GM19193 (cell line): ENCODE data around the gene PIK3C2A.

Experiments used
- POLR2A ChIP-seq: IDR thresholded peaks from 4 replicates; pipeline ENCODE4 v1.6.1; 2011; ENCODE audit not compliant: insufficient read depth, insufficient read length; ENCODE audit errors: extremely low read depth

Gene PIK3C2A, protein sequence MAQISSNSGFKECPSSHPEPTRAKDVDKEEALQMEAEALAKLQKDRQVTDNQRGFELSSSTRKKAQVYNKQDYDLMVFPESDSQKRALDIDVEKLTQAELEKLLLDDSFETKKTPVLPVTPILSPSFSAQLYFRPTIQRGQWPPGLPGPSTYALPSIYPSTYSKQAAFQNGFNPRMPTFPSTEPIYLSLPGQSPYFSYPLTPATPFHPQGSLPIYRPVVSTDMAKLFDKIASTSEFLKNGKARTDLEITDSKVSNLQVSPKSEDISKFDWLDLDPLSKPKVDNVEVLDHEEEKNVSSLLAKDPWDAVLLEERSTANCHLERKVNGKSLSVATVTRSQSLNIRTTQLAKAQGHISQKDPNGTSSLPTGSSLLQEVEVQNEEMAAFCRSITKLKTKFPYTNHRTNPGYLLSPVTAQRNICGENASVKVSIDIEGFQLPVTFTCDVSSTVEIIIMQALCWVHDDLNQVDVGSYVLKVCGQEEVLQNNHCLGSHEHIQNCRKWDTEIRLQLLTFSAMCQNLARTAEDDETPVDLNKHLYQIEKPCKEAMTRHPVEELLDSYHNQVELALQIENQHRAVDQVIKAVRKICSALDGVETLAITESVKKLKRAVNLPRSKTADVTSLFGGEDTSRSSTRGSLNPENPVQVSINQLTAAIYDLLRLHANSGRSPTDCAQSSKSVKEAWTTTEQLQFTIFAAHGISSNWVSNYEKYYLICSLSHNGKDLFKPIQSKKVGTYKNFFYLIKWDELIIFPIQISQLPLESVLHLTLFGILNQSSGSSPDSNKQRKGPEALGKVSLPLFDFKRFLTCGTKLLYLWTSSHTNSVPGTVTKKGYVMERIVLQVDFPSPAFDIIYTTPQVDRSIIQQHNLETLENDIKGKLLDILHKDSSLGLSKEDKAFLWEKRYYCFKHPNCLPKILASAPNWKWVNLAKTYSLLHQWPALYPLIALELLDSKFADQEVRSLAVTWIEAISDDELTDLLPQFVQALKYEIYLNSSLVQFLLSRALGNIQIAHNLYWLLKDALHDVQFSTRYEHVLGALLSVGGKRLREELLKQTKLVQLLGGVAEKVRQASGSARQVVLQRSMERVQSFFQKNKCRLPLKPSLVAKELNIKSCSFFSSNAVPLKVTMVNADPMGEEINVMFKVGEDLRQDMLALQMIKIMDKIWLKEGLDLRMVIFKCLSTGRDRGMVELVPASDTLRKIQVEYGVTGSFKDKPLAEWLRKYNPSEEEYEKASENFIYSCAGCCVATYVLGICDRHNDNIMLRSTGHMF (N-terminal part only)

DNA sequence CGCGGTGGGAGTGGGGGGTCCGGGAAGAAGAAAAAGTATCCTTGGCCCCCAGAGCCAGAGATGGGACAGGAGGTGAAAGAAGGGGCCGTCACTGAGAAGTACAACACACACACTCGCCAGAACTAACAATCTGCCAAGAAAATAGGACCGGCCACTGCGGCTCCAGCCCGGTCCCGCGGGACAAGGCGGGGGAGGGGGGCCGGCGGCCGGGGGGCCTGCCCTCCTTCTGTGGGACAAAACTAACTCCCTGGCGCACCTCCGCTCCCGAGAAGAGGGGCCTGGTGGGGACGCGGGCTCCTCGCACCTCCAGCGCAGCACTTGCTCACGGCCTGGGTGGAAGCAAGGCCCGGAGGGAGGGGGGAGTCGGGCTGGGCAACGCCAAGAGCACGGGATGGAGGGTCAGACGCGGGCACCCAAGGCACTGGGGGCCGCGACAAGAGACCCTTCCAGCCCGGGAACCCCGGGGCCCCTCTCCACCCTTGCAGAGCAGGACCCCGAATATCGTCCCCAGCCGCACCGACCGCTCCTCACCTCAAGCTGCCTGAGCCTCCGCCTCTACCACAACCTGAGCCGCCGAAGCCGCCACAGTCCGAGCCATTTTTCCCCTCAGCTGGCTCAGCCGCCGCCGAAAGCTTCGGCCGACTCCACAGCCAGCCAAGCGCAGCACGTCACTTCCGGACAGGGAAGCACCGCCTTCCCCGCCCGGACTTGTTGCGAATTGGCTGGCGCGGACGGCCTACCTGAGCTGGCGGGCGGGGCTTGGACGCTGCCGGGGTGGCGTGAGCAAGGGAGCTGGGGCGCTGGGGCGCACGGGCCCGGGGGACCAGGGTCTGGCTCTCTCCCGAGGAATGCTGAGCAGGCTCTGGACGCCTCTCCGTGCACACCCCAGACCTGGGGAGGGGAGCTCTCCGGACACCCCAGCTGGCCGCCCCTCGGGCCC is at the start of gene PIK3C2A:
TSS of gene PIK3C2A (minus strand) at position 670 of the 940 bp plus-strand sequence. CDS start 38,245 bp downstream, outside the sequence.
- peak; percentile 92 for TF ChIP-seq POLR2A

DNA sequence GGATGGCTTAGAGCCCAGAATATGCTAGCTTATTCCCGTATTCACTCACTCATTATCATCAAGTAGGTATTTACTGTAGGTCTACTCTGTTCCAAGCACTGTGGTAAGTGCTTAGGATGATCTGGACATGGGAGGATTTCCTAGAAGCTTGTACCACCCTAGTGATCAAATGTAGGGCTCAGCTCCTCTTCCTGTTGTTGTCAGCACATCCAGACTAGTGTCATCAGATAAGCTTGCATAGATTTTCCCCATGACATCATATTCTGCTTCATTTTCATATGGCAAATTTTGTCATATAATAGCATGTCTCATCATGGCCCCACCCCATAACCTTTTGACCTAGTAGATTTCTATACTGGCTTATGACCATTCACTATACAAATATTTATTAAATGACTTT is 49.4 kb upstream of the PIK3C2A start:
- TF ChIP-seq POLR2A, result no peak

DNA sequence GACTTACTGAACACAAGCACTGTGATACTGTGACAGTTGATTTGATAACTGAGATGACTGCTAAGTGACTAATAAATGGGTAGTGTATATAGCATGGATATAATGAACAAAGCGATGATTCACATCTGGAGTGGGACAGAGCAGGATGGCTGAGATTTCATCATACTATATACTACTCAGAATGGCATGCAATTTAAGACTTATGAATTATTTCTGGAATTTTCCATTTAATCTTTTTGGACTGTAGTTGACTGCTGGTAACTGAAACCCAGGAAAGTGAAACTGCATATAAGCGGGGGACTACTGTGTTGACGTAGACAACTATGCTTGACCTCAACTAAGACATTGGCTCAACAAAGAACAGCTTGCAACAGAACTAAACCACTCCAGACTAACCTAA is 48.7 kb upstream of the PIK3C2A start:
- no peak for TF ChIP-seq POLR2A

DNA sequence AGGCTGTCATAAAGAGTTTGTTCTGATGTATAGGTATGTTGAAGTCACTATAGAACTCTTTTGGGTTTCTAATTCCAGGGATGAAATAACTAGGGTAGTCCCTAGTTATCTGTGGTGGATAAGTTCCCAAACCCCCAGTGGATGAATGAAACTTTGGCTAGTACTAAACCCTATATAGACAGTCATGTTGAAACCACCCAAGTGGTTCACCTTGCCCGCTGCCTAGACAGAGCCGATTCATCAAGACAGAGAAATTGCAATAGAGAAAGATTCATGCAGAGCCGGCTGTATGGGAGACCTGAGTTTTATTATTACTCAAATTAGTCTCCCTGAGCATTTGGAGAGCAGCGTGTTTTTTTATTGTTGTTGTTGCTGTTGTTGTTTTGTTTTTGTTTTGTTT is 44.9 kb upstream of the PIK3C2A start:
- TF ChIP-seq POLR2A, result no peak

DNA sequence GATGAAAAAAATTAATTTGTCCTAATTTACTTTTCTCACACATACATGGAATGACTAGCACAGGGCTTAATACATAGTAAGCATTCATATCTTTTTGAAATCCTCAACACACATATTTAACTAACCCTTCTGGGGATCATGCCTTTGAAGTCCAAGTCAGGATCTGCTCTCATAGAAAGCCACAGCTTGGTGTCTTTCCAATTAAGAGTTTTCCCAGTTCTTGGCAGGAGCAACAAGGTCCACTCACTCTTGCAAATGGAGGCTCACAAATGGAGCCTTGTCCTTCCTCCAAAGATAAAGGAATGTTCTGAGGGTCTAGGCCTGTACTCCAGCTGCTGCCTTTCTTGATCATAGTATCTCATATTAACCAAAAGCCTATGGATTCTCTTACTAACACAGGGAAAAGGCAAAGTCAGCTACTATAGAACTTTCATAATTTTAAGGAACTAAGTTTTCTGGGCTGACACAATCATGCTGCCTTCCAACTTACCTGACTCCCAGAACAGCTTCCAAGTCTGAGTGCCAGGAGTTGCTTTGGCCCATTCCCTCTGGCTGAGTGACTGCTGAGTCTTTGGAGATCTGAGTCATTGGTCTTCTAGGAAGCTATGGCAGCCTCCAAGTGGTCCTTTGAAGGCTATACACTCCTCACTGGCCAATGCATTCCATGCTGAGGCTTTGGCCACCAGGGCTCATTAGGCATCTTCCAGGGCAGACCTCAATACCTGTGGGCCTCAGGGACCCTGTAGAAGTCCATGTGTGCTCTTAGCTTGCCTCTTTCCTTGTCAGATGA is 43.0 kb upstream of the PIK3C2A start:
- TF ChIP-seq POLR2A, result no peak

DNA sequence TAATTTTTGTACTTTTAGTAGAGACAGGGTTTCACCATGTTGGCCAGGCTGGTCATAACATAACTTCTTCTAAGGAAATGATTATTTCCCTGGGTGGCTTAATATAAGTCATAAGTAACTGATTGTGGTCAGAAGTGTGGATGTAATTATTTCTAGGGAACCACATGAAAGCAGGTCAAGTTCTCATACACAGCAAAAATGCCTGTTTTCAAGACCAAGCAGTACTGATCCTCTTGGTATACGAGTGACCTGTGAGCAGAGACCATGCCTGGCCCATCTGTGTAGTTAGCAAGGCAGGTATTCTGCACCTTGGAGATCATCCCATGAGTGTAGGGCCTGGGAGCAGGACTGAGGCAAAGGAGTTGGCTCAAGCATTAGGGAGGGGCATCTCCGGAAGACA is 36.3 kb upstream of the PIK3C2A start:
- no peak for TF ChIP-seq POLR2A

DNA sequence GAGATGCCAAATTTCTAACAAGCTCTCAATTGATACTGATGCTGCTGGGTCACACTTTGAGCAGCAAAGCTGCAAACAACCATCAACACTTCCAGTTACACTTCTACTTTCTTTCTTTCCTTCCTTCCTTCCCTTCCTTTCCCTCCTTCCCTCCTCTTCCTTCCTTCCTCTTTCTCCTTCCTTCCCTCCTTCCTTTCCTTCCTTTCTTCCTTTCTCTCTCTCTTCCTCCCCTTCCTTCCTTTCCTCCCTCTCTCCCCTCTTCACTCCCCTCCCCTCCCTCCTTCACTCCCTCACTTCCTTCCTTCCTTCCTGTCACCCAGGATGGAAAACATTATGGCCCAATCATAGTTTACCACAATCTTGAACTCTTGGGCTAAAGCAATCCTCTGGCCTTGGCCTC is 33.0 kb upstream of the PIK3C2A start:
- TF ChIP-seq POLR2A, result no peak

DNA sequence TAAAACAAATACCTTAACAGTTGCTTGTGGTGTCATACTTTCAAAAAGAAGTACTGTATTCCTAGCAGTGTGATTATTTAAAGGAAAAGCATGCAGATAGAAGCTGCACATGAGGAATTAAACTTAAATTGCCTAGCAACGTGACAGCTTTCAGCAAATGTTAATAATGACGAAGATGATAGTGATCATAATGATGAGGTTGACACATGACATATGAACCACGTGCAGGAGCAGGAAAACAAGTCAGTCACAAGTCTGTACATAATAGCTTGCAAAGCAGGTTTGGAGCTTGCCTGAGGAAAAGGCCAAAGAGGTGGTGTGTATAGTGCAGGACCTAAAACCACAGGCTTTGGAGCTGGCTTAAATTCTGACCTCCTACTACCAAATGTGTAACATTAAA is 30.6 kb upstream of the PIK3C2A start:
- TF ChIP-seq POLR2A, result no peak

DNA sequence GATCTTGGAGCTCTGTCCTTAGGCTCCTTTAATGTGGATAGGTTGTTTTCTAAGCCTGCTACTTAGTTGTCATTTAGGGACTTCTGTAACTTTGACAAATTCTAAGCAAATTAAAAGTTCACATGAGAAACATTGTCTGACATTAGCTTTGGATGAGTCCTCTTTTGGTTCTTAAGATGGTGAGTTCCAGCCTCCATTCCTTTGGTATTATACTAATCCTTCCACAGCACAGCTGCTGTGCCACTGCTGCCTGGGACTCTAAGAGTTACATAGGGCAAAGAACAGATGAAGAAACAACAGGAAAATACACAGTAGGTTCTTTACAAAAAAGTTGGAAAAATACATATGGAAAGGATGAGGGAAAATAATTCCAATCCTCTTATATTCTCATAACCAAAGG is 25.3 kb upstream of the PIK3C2A start:
- no peak for TF ChIP-seq POLR2A

DNA sequence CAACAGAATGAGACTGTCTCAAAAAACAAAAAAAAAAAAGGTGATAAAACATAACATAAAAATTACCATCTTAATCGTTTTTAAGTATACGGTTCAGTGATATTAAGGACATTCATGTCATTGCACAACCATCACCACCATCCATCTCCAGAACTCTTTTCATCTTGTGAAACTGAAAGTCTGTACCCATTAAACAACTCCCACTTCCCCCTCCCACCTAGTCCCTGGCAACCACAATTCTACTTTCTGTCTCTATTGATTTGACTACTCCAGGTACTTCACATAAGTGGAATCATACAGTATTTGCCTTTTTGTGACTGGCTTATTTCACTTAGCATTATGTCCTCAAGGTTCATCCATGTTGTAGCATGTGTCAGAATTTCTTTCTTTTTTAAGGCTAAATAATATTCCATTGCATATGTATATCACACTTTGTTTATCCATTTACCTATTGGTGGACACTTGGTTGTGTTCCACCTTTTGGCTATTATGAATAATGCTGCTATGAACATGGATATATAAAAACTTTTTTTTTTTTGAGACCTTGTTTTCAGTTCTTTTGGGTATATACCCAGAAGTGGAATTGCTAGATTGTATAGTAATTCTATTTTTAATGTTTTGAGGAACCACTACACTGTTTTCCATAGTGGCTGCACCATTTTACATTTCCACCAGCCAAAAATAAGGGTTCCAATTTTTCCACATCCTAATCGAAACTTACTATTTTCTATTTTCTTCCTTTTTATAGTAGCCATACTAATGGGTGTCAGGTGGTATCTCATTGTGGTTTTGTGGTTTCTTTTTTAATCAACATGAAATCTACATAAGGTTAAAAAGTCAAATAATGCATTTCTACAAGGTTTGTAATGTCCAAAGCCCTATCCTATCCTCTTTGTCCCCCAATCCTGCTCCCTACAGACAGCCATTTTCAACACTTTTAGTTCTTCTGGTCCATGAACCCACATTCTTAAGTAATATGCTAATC is 23.4 kb upstream of the PIK3C2A start:
- no peak for TF ChIP-seq POLR2A

DNA sequence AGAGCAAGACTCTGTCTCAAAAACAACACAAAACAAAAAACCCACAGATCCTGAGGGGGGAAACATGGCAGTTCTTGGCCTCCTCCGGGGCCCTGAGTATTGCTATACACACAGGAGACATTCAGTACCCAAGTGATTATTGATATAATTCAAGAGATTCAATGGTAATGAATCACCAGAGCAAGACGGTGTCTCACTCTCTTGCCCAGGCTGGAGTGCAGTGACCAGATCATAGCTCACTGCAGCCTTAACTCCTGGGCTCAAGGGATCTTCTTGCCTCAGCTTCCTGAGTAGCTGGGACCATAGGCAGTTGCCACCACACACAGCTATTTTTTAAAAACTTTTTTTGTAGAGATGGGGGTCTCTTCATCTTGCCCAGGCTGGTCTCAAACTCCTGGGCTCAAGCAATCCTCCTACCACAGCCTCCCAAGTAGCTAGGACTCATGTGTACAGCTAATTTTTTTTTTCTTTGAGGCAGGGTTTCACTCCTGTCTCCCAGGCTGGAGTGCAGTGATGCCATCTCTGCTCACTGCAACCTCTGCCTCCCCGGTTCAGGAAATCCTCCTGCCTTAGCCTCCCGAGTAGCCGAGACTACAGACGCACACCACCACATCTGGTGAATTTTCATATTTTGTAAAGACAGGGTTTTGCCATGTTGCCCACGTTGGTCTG is 21.8 kb upstream of the PIK3C2A start:
- no peak for TF ChIP-seq POLR2A
